K562 (cell line): ENCODE results near the gene TBATA. TPM values are rescaled to one million over a fixed set of nuclear protein-coding genes. Genes with fewer than 3 reads are reported as not detected.
A peak's percentile ranks its signal among the peaks of the same experiment; 100 is the strongest.

Source experiments
- IRF1 ChIP-seq: sonication (generic); formaldehyde crosslinking; IDR thresholded peaks from 2 replicates; pipeline ENCODE4 v1.8.0; 2022; ENCODE audit warnings: missing genetic modification reagents, mild to moderate bottlenecking, borderline replicate concordance
- MBD2 ChIP-seq: sonication (generic); IDR thresholded peaks from 2 replicates; pipeline ENCODE4 v1.6.1; 2016; ENCODE audit warnings: low read depth, borderline replicate concordance
- SIN3A ChIP-seq, 2 experiments: fragments of 150-350 bp in 1 of 2; IDR thresholded peaks; 2 replicates each; pipeline ENCODE4 v1.6.1; 2011 to 2016; ENCODE audit warnings: borderline replicate concordance in 2 of 2, low read depth in 2 of 2, low read length in 2 of 2, mild to moderate bottlenecking in 2 of 2, moderate library complexity in 2 of 2; ENCODE audit not compliant: control insufficient read depth in 1 of 2
- ZBTB7A ChIP-seq: IDR thresholded peaks from 2 replicates; pipeline ENCODE4 v1.6.1; 2011; ENCODE audit warnings: low read depth, mild to moderate bottlenecking, low read length, moderate library complexity, borderline replicate concordance; ENCODE audit not compliant: control insufficient read depth
- ZMIZ1 ChIP-seq, 2 experiments: fragments of 150-350 bp in 1 of 2; IDR thresholded peaks; 2 replicates each; pipeline ENCODE4 v1.6.1; 2012 to 2016; ENCODE audit warnings: low read depth in 2 of 2, low read length in 2 of 2, mild to moderate bottlenecking in 1 of 2, moderate library complexity in 1 of 2
- ZNF57 ChIP-seq: fragments of 450-650 bp; formaldehyde crosslinking; IDR thresholded peaks from 2 replicates; pipeline ENCODE4 v1.4.0; 2020; ENCODE audit warnings: mild to moderate bottlenecking, moderate library complexity
- polyA plus RNA-seq, 8 experiments: library from polyadenylated mRNA; depleted of rRNA in 4 of 8; stranded (reverse) in 5 of 8; unstranded in 3 of 8; fragments of >200 nt; fragmentation: Nextera tagmentation in 2 of 8; fragmentation: Illumina TruSeq in 1 of 8; extraction: Ambion mirVana in 2 of 8; extraction: Trizol in 1 of 8; gene quantifications; 2 replicates each; pipeline versions ENCODE4 v1.2.1 to v1.2.3, GENCODE V29; 2011 to 2014; ENCODE audit warnings: inconsistent platforms in 1 of 8, missing spikeins in 1 of 8
- total RNA-seq, 7 experiments: library from RNA; depleted of rRNA in 6 of 7; stranded (reverse); fragments of >200 nt in 6 of 7; fragmentation: Illumina TruSeq in 2 of 7; extraction: Trizol in 2 of 7; gene quantifications; 2 replicates each; pipeline versions ENCODE4 v1.2.1 to v1.2.3, GENCODE V29; 2011 to 2021; ENCODE audit warnings: low replicate concordance in 1 of 7
- TF ChIP-seq, protein P1 (sequence below): fragments of 450-650 bp; IDR thresholded peaks from 2 replicates; pipeline ENCODE4 v1.6.1; 2016; ENCODE audit warnings: low read depth
- TF ChIP-seq, protein P2 (sequence below), 2 experiments: fragments of 450-650 bp; conservative IDR thresholded peaks; 2 replicates each; pipeline ENCODE4 v1.6.1; 2017; ENCODE audit warnings: mild to moderate bottlenecking in 2 of 2, moderate library complexity in 2 of 2

Gene TBATA
- total and polyA plus RNA-seq, 9 of the 15 experiments (the other 6 are each of a cell fraction or from before 2014, with no cell fraction given) = not detected

DNA sequence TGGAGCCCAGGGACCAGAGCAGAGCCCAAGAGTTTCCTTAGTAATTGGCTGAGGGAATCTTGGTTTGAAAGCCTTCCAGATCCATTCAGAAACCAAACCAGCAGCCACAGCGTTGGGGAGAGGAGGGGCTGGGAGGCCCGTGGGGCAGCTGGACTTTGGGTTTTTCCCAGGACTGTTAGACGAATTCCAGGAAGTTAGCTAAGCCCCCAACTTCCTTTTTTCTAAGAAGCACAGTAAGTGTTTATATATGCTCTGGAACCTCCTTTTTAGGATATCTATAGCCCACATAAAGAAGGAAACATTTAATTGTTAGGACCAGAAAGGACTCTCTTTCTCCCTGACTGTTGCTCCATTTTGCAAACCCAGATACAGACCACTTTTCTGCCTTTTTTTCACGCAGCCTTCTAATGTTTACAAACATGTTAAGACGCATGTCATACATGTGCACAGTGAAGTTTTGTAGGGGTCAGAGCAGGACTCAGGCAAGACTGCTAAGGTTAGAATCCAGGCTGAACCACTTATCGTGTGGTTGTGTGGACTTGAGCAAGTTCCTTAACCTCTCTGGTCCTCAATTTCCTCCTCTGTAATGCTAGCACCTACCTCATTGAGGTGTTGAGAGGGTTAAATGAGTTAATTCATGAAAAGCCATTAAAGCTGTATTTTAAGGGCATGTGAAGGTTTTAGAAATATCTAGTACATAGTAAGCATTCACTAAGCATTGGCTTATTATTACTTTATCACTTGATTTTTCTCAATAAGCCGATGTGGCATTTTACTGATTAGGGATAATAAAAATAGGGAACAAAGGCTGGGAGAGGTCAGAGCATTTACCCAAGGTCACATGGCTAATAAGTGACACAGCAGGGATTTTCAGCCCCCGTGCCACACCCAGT is 42.4 kb downstream of the TBATA start (continued):
- TF ChIP-seq, protein P1, sequence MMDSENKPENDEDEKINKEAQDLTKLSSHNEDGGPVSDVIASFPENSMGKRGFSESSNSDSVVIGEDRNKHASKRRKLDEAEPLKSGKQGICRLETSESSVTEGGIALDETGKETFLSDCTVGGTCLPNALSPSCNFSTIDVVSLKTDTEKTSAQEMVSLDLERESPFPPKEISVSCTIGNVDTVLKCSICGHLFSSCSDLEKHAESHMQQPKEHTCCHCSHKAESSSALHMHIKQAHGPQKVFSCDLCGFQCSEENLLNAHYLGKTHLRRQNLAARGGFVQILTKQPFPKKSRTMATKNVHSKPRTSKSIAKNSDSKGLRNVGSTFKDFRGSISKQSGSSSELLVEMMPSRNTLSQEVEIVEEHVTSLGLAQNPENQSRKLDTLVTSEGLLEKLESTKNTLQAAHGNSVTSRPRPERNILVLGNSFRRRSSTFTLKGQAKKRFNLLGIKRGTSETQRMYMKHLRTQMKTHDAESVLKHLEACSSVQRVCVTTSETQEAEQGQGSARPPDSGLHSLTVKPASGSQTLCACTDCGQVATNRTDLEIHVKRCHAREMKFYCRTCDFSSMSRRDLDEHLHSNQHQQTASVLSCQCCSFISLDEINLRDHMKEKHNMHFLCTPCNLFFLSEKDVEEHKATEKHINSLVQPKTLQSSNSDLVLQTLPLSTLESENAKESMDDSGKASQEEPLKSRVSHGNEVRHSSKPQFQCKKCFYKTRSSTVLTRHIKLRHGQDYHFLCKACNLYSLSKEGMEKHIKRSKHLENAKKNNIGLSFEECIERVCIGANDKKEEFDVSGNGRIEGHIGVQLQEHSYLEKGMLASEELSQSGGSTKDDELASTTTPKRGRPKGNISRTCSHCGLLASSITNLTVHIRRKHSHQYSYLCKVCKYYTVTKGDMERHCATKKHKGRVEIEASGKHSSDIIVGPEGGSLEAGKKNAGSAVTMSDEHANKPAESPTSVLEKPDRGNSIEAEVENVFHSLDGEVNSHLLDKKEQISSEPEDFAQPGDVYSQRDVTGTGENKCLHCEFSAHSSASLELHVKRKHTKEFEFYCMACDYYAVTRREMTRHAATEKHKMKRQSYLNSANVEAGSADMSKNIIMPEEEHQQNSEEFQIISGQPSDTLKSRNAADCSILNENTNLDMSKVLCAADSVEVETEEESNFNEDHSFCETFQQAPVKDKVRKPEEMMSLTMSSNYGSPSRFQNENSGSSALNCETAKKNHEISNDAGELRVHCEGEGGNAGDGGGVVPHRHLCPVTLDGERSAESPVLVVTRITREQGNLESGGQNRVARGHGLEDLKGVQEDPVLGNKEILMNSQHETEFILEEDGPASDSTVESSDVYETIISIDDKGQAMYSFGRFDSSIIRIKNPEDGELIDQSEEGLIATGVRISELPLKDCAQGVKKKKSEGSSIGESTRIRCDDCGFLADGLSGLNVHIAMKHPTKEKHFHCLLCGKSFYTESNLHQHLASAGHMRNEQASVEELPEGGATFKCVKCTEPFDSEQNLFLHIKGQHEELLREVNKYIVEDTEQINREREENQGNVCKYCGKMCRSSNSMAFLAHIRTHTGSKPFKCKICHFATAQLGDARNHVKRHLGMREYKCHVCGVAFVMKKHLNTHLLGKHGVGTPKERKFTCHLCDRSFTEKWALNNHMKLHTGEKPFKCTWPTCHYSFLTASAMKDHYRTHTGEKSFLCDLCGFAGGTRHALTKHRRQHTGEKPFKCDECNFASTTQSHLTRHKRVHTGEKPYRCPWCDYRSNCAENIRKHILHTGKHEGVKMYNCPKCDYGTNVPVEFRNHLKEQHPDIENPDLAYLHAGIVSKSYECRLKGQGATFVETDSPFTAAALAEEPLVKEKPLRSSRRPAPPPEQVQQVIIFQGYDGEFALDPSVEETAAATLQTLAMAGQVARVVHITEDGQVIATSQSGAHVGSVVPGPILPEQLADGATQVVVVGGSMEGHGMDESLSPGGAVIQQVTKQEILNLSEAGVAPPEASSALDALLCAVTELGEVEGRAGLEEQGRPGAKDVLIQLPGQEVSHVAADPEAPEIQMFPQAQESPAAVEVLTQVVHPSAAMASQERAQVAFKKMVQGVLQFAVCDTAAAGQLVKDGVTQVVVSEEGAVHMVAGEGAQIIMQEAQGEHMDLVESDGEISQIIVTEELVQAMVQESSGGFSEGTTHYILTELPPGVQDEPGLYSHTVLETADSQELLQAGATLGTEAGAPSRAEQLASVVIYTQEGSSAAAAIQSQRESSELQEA = no peak
- no peak for TF ChIP-seq ZNF57 (CRISPR knock-in tag)
- TF ChIP-seq ZMIZ1 (IDR thresholded peaks at IDR 0.05; ENCODE audit: low read depth in 2 of 2, low read length in 2 of 2) = no peak
- no peak for TF ChIP-seq SIN3A (IDR thresholded peaks at IDR 0.05; ENCODE audit: borderline replicate concordance in 2 of 2, control insufficient read depth in 1 of 2, low read depth in 2 of 2, low read length in 2 of 2)
- no peak for TF ChIP-seq IRF1
- TF ChIP-seq ZBTB7A = no peak
- TF ChIP-seq, protein P2, sequence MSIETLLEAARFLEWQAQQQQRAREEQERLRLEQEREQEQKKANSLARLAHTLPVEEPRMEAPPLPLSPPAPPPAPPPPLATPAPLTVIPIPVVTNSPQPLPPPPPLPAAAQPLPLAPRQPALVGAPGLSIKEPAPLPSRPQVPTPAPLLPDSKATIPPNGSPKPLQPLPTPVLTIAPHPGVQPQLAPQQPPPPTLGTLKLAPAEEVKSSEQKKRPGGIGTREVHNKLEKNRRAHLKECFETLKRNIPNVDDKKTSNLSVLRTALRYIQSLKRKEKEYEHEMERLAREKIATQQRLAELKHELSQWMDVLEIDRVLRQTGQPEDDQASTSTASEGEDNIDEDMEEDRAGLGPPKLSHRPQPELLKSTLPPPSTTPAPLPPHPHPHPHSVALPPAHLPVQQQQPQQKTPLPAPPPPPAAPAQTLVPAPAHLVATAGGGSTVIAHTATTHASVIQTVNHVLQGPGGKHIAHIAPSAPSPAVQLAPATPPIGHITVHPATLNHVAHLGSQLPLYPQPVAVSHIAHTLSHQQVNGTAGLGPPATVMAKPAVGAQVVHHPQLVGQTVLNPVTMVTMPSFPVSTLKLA (conservative IDR thresholded peaks at IDR 0.05) = peak in 1 of 2 experiments; percentile 71; a peak in 3 of 4 replicates
- TF ChIP-seq MBD2 = no peak
